GM18858 (cell line): ENCODE measurements around the gene LMO7.
"Not testable (repeated sequence)": the region's sequence is repeated elsewhere in the genome, so short reads cannot be mapped to it uniquely, and the experiment has no call there.

Experiments used
- ATAC-seq: cut with Tn5 transposase; IDR thresholded peaks from one replicate; pipeline ENCODE4 v1.9.1; 2021; ENCODE audit not compliant: unreplicated experiment

The LMO7 gene

DNA sequence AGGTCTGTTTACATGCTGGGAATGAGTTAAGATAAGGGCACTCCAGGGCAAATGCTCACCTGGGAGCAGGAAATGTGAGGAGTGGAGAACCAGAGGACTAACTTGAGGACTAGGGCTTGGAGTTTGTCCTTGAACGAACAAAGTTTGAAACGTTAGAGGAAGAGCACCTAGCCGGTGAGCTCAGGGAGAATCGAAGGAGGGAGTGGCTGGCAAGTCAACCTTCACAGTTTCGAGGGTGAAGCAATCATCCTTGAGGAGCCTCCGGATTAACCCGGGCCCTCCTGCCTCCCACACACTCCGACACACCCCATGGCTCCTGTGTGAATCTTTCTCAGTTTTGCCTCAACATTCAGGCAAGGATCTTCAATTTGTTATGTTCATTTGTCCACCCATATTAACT lies 58.6 kb downstream of the LMO7 start:
- ATAC-seq, result no peak

DNA sequence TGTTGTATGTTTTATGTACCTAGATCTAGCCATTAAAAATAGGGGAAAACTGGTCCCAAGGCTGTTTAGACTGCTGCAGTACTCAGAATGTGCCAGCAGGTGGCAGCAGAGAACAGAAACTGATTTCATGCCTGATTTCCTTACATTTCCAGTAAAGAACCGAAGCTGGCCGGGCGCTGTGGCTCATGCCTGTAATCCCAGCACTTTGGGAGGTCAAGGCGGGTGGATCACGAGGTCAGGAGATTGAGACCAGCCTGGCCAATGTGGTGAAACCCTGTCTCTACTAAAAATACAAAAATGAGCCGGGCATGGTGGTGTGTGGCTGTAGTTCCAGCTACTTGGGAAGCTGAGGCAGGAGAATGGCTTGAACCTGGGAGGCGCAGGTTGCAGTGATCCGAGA lies 59.8 kb downstream of the LMO7 start:
- ATAC-seq, result peak; percentile 57

GRCh38 chr13:75699062-75699461 lies 62.9 kb downstream of the LMO7 start:
- ATAC-seq, result no peak

- not testable (repeated sequence) for ATAC-seq
Observed at GRCh38 chr13:75699717-75700116, 63.6 kb downstream of the LMO7 start.

DNA sequence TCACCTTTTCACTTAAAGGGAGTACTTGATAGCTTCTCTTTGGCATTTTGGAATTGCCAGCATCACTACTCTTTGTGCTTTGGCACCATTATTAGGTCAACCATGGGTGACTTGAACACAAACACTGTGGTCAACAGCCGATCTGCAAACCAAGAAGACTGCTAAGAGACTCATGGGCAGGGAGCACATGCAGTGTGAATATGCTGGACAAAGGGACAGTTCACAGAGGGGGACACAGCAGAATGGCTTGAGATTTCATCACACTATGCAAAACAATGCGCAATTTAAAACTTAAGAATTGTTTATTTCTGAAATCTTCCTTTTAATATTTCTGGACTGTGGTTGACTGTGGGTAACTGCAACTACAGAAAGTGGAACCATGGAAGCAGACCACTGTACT lies 64.4 kb downstream of the LMO7 start:
- no peak for ATAC-seq

DNA sequence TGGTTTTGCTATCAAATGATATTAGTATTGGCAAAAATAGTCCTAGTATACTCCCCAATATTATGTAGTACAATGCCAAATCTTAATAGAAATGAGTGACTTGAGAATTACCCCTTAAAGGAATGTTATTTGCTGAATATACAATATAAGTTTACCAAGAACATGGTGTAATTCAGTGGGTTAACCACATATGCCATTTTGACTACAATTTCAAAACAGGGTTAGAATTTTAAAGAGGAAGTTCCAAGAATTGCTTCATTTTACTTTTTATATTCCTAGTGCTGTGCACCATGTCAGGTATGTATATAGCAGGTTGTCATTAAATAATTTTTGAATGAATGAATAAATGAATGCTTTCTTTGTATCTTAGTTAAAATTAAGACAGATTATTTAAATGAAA lies 66.3 kb downstream of the LMO7 start:
- ATAC-seq, result no peak

GRCh38 chr13:75703769-75704168 lies 67.6 kb downstream of the LMO7 start:
- no peak for ATAC-seq

- no peak for ATAC-seq
Observed at GRCh38 chr13:75704194-75704926, 68.2 kb downstream of the LMO7 start.

DNA sequence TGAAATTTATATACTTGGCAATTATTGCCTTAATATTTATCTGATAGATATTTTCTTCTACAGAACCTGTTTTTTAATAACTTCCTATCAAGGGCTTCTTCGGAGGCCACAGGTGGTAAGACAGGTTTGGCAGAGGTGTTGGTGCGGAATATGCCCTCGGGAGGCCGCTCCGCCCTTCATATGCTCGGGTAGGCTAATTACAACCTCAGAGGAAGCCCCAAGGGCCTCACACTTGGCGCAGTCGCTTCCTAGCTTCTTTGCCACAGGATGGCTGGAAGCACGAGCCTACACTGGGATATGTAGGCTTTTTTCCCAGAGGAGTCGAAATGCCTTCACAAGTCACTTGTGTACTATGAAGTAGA lies 68.8 kb downstream of the LMO7 start:
- ATAC-seq, result no peak

- no peak for ATAC-seq
Observed at GRCh38 chr13:75705395-75705794, 69.3 kb downstream of the LMO7 start.

GRCh38 chr13:75705908-75706307 lies 69.8 kb downstream of the LMO7 start:
- ATAC-seq, result no peak

DNA sequence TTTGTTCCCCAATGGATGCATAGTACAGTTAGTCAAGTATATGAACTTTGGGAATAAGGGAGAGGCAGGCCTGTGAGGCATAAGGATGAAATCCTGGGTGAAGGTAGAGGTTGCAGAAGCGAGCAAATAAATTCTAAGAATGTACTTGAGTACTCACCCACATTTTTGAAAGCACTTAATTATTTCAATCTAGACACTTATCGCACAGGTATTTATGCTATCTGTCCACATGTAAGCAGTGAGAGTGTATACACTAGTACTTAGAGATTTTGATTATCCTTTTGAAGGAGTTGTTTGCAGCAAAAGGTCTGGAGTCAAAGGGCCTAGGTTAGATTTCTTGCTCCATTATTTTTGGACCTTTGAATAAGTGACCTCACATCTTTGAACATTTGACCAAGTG lies 77.7 kb downstream of the LMO7 start:
- no peak for ATAC-seq

GRCh38 chr13:75715601-75716523 lies 79.7 kb downstream of the LMO7 start:
- ATAC-seq, result peak; percentile 94

- ATAC-seq, result no peak
Observed at GRCh38 chr13:75717525-75717924, 81.4 kb downstream of the LMO7 start.

DNA sequence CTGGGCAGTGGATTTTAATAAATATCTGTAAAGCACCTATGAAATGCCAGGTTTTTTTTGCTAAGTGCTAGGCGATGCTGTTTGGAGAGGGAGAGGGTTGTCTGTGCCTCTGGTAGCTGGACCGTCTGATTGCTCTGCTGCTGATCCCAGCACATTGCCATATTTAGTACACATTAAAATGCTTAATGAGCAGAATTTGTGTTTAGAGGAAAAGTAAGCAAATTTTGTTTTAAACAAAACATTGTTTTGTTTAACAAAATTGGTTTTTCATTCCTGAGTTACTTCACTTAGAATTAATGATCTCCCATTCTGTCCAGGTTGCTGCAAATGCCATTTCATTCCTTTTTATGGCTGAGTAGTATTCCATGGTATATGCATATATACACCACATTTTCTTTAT lies 85.2 kb downstream of the LMO7 start:
- ATAC-seq, result no peak

GRCh38 chr13:75723901-75724300 lies 87.8 kb downstream of the LMO7 start:
- ATAC-seq, result no peak

DNA sequence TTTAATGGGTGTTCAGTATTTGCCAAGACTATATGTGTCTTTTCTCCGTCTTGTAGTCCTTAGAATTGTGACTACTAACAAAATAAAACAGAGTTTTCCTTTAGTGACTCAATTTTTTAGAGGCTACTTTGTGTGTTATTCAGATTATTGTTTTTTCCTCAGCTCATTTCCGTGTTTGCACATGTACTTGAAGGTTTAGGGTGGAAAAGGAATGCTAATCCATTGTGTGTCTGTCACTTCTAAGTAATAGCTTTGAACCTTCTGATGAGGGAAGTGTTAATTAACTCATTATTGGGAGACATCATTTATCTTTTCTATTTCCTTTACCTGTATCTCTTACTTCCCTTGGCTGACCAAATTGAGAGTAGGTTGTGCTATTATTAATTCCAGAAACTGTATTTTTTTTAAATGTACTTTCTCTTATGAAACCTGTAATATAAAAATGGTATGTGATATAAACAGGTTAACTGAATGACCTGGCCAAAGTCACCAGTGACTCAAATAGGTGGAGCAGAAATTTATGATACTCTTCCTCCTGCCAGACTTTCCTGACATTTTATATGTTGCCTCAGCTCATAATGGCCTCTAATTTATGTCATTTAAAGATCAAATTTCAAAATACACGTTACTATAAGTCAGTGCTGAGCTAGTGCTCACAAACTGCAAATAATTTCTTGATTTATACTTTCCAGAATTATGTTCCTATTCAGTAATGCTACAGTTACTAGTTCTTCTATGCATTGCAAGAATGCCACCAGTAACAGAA lies 88.8 kb downstream of the LMO7 start:
- ATAC-seq, result no peak

DNA sequence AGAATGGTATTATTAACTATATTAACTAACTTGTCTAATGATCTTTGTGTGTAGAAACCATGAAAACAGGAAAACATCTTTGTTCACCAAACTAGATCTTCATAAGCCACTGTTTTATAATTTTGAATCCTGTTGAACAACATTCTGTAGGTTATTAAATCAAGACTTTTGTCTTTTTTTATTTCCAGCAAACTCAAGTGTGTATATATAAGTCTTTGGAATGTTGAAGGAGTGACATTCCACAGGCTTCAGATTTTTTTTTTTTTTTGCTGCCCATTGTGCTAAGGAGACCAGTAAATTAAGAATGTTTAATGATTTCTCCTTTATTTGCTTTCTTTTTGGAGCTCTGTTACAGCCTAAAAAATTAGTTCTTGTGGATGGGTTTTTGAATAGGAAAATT lies 89.6 kb downstream of the LMO7 start:
- no peak for ATAC-seq

- ATAC-seq, result no peak
Observed at GRCh38 chr13:75726306-75726705, 90.2 kb downstream of the LMO7 start.

GRCh38 chr13:75733113-75733512 lies 97.0 kb downstream of the LMO7 start:
- ATAC-seq, result not testable (repeated sequence)

DNA sequence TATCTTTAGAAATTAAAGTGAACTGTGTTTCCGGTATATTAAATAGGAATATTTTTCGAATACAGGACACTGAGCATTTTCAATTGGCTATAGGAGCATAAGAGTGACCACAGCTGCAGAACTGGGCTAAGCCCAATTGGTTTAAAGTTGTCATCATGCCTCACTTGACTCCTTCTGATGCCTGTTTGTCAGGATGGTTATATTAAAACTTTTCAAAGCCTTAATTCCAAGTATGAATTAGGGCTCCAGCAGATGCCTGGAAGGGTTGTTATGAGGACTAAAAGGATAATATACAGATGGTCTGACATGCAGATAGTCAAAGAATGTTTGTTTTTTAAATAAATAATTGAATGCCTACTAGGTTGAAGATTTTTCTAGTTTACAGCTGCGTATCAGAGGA lies 100.0 kb downstream of the LMO7 start:
- no peak for ATAC-seq

- ATAC-seq, result no peak
Observed at GRCh38 chr13:75738841-75739240, 102.7 kb downstream of the LMO7 start.
